ENCODE measurements around the gene CCL14. TPM values are rescaled to one million over a fixed set of nuclear protein-coding genes. Genes with fewer than 3 reads are reported as not detected.
A peak's percentile ranks its signal among the peaks of the same experiment; 100 is the strongest.
"Not testable (repeated sequence)": the region's sequence is repeated elsewhere in the genome, so short reads cannot be mapped to it uniquely, and the experiment has no call there.

CCL14 gene
- total and polyA plus RNA-seq, 7 experiments from 2014 or later, result not detected

GRCh38 chr17:35948092-35948491 lies 38.4 kb downstream of the CCL14 start:
- peaks cover 0 to 2% (median 0%) of the 10 kb centered on the region in 7 donors for H3K4me1 Mint-ChIP-seq
- ATAC-seq (no peak), DNase-seq (no peak)
- H3K9me3 Mint-ChIP-seq, result no peaks in the 10 kb centered on the region
- H3K4me1 ChIP-seq (ENCODE audit: control insufficient read depth in 2 of 2, insufficient read depth in 2 of 2, low read length in 2 of 2), result no peaks in the 10 kb centered on the region
- no peak overlapping the region for H3K27ac ChIP-seq (ENCODE audit: low read depth, low read length)
- no peaks in the 10 kb centered on the region for H3K27me3 ChIP-seq (ENCODE audit: control insufficient read depth in 2 of 2, insufficient read depth in 2 of 2, low read length in 2 of 2)
- ChIA-PET POLR2A (no interaction called here), CTCF (no interaction called here)
- H3K4me3 ChIP-seq (ENCODE audit: low read length), result no peak overlapping the region
- no peak overlapping the region for H3K4me3 Mint-ChIP-seq
- no peaks in the 10 kb centered on the region for H3K36me3 Mint-ChIP-seq
- H3K36me3 ChIP-seq (ENCODE audit: control insufficient read depth in 2 of 3, insufficient read depth in 3 of 3, low read length in 3 of 3), result no peaks in the 10 kb centered on the region
- intact Hi-C loops (cut with micrococcal nuclease), result no loop called here
- no peak overlapping the region for H3K27ac Mint-ChIP-seq
- H3K9me3 ChIP-seq (ENCODE audit: control insufficient read depth in 2 of 3, low read length in 3 of 3), result no peaks in the 10 kb centered on the region
- H3K27me3 Mint-ChIP-seq, result peaks cover 0 to 19% (median 4%) of the 10 kb centered on the region in 5 donors

GRCh38 chr17:35947156-35947585 lies 39.4 kb downstream of the CCL14 start:
- no peaks in the 10 kb centered on the region for H3K27me3 ChIP-seq (ENCODE audit: control insufficient read depth in 2 of 2, insufficient read depth in 2 of 2, low read length in 2 of 2)
- H3K36me3 Mint-ChIP-seq, result no peaks in the 10 kb centered on the region
- DNase-seq (peak in 7 of 9 donors; percentile 8 to 43 (median 18)), ATAC-seq (peak; percentile 86)
- peaks cover 0 to 13% (median 6%) of the 10 kb centered on the region in 5 donors for H3K27me3 Mint-ChIP-seq
- no peaks in the 10 kb centered on the region for H3K9me3 Mint-ChIP-seq
- no peak overlapping the region for H3K4me3 ChIP-seq (ENCODE audit: low read length)
- CTCF ChIA-PET, result no interaction called here
- no peak overlapping the region for H3K27ac ChIP-seq (ENCODE audit: low read depth, low read length)
- intact Hi-C loops (cut with micrococcal nuclease), result loop anchor here in 1 of 2 donors (2.0 kb wide), 1 partner anchor 98 kb away; no protein-coding TSS in a partner anchor
- no peaks in the 10 kb centered on the region for H3K9me3 ChIP-seq (ENCODE audit: control insufficient read depth in 2 of 3, low read length in 3 of 3)
- H3K4me1 ChIP-seq (ENCODE audit: control insufficient read depth in 2 of 2, insufficient read depth in 2 of 2, low read length in 2 of 2), result no peaks in the 10 kb centered on the region
- POLR2A ChIA-PET, result no interaction called here
- peaks cover 0 to 2% (median 0%) of the 10 kb centered on the region in 7 donors for H3K4me1 Mint-ChIP-seq
- H3K4me3 Mint-ChIP-seq, result no peak overlapping the region
- no peak overlapping the region for H3K27ac Mint-ChIP-seq
- H3K36me3 ChIP-seq (ENCODE audit: control insufficient read depth in 2 of 3, insufficient read depth in 3 of 3, low read length in 3 of 3), result no peaks in the 10 kb centered on the region

GRCh38 chr17:35944151-35944550 lies 42.4 kb downstream of the CCL14 start:
- no peaks in the 10 kb centered on the region for H3K9me3 Mint-ChIP-seq
- H3K4me1 ChIP-seq (ENCODE audit: control insufficient read depth in 2 of 2, insufficient read depth in 2 of 2, low read length in 2 of 2), result no peaks in the 10 kb centered on the region
- DNase-seq, result no peak
- no peaks in the 10 kb centered on the region for H3K9me3 ChIP-seq (ENCODE audit: control insufficient read depth in 2 of 3, low read length in 3 of 3)
- intact Hi-C loops (cut with micrococcal nuclease), result no loop called here
- H3K27ac ChIP-seq (ENCODE audit: low read depth, low read length), result no peak overlapping the region
- CTCF ChIA-PET, result no interaction called here
- POLR2A ChIA-PET, result no interaction called here
- no peaks in the 10 kb centered on the region for H3K36me3 ChIP-seq (ENCODE audit: control insufficient read depth in 2 of 3, insufficient read depth in 3 of 3, low read length in 3 of 3)
- no peak overlapping the region for H3K4me3 Mint-ChIP-seq
- H3K4me1 Mint-ChIP-seq, result peaks cover 0 to 2% (median 0%) of the 10 kb centered on the region in 7 donors
- no peaks in the 10 kb centered on the region for H3K27me3 ChIP-seq (ENCODE audit: control insufficient read depth in 2 of 2, insufficient read depth in 2 of 2, low read length in 2 of 2)
- peaks cover 0 to 21% (median 6%) of the 10 kb centered on the region in 5 donors for H3K27me3 Mint-ChIP-seq
- peak overlapping the region in 1 of 9 donors; percentile 71 for H3K27ac Mint-ChIP-seq
- no peaks in the 10 kb centered on the region for H3K36me3 Mint-ChIP-seq
- ATAC-seq, result no peak
- H3K4me3 ChIP-seq (ENCODE audit: low read length), result no peak overlapping the region

- intact Hi-C loops (cut with micrococcal nuclease), result no loop called here
- Histone ChIP-seq H3K9me3 (ENCODE audit: control insufficient read depth in 2 of 3, low read length in 3 of 3) (no peaks in the 10 kb centered on the region), H3K4me3 (ENCODE audit: low read length) (no peak within 1 kb of the TSS), H3K36me3 (ENCODE audit: control insufficient read depth in 2 of 3, insufficient read depth in 3 of 3, low read length in 3 of 3) (no peaks in the 10 kb centered on the region), H3K27me3 (ENCODE audit: control insufficient read depth in 2 of 2, insufficient read depth in 2 of 2, low read length in 2 of 2) (no peaks in the 10 kb centered on the region), H3K27ac (ENCODE audit: low read depth, low read length) (no peak within 1 kb of the TSS), H3K4me1 (ENCODE audit: control insufficient read depth in 2 of 2, insufficient read depth in 2 of 2, low read length in 2 of 2) (no peaks in the 10 kb centered on the region)
- POLR2A ChIA-PET, result no interaction called here
- peak within 1 kb of the TSS in 1 of 9 donors; percentile 71 for H3K27ac Mint-ChIP-seq
- H3K4me1 Mint-ChIP-seq, result peaks cover 0 to 2% (median 0%) of the 10 kb centered on the region in 7 donors
- no peak within 1 kb of the TSS for H3K4me3 Mint-ChIP-seq
- ATAC-seq (no peak), DNase-seq (no peak)
- H3K9me3 Mint-ChIP-seq, result no peaks in the 10 kb centered on the region
- peaks cover 0 to 21% (median 6%) of the 10 kb centered on the region in 5 donors for H3K27me3 Mint-ChIP-seq
- no peaks in the 10 kb centered on the region for H3K36me3 Mint-ChIP-seq
- CTCF ChIA-PET, result no interaction called here
Observed at GRCh38 chr17:35943537-35943936, 43.0 kb downstream of the CCL14 start, which contains the start of gene LYZL6. Gene LYZL6 (minus strand): TSS chr17:35943713. CDS start chr17:35939356, 4,357 bp downstream.

GRCh38 chr17:35942588-35943186 lies 43.8 kb downstream of the CCL14 start:
- no peak overlapping the region for H3K27ac ChIP-seq (ENCODE audit: low read depth, low read length)
- Mint-ChIP-seq H3K27me3 (peaks cover 0 to 21% (median 6%) of the 10 kb centered on the region in 5 donors), H3K36me3 (no peaks in the 10 kb centered on the region), H3K4me3 (no peak overlapping the region), H3K4me1 (peaks cover 0 to 2% (median 0%) of the 10 kb centered on the region in 7 donors), H3K9me3 (no peaks in the 10 kb centered on the region), H3K27ac (no peak overlapping the region)
- H3K27me3 ChIP-seq (ENCODE audit: control insufficient read depth in 2 of 2, insufficient read depth in 2 of 2, low read length in 2 of 2), result no peaks in the 10 kb centered on the region
- DNase-seq, result no peak
- H3K9me3 ChIP-seq (ENCODE audit: control insufficient read depth in 2 of 3, low read length in 3 of 3), result no peaks in the 10 kb centered on the region
- ATAC-seq, result no peak
- POLR2A ChIA-PET, result no interaction called here
- no peaks in the 10 kb centered on the region for H3K36me3 ChIP-seq (ENCODE audit: control insufficient read depth in 2 of 3, insufficient read depth in 3 of 3, low read length in 3 of 3)
- no peak overlapping the region for H3K4me3 ChIP-seq (ENCODE audit: low read length)
- CTCF ChIA-PET, result no interaction called here
- intact Hi-C loops (cut with micrococcal nuclease), result no loop called here
- H3K4me1 ChIP-seq (ENCODE audit: control insufficient read depth in 2 of 2, insufficient read depth in 2 of 2, low read length in 2 of 2), result no peaks in the 10 kb centered on the region

- CTCF ChIA-PET; intact Hi-C loops (cut with micrococcal nuclease); H3K27ac Mint-ChIP-seq; H3K4me1 ChIP-seq (ENCODE audit: control insufficient read depth in 2 of 2, insufficient read depth in 2 of 2, low read length in 2 of 2); ATAC-seq; H3K9me3 ChIP-seq (ENCODE audit: control insufficient read depth in 2 of 3, low read length in 3 of 3); H3K27me3 ChIP-seq (ENCODE audit: control insufficient read depth in 2 of 2, insufficient read depth in 2 of 2, low read length in 2 of 2); DNase-seq; H3K36me3 Mint-ChIP-seq; H3K4me3 Mint-ChIP-seq; H3K27ac ChIP-seq (ENCODE audit: low read depth, low read length); H3K4me3 ChIP-seq (ENCODE audit: low read length); H3K4me1 Mint-ChIP-seq; H3K9me3 Mint-ChIP-seq; POLR2A ChIA-PET; H3K36me3 ChIP-seq (ENCODE audit: control insufficient read depth in 2 of 3, insufficient read depth in 3 of 3, low read length in 3 of 3): not testable (repeated sequence)
- H3K27me3 Mint-ChIP-seq, result peaks cover 0 to 18% (median 5%) of the 10 kb centered on the region in 5 donors
Observed at GRCh38 chr17:35938492-35938891, 48.0 kb downstream of the CCL14 start.

GRCh38 chr17:35936063-35936462 lies 50.5 kb downstream of the CCL14 start:
- Mint-ChIP-seq H3K36me3 (no peaks in the 10 kb centered on the region), H3K4me3 (no peak overlapping the region), H3K27ac (no peak overlapping the region), H3K9me3 (no peaks in the 10 kb centered on the region), H3K4me1 (peaks cover 0 to 5% (median 0%) of the 10 kb centered on the region in 7 donors), H3K27me3 (peaks cover 0 to 10% (median 0%) of the 10 kb centered on the region in 5 donors)
- DNase-seq, result no peak
- no peaks in the 10 kb centered on the region for H3K4me1 ChIP-seq (ENCODE audit: control insufficient read depth in 2 of 2, insufficient read depth in 2 of 2, low read length in 2 of 2)
- H3K9me3 ChIP-seq (ENCODE audit: control insufficient read depth in 2 of 3, low read length in 3 of 3), result no peaks in the 10 kb centered on the region
- H3K27ac ChIP-seq (ENCODE audit: low read depth, low read length), result no peak overlapping the region
- H3K4me3 ChIP-seq (ENCODE audit: low read length), result no peak overlapping the region
- no peaks in the 10 kb centered on the region for H3K27me3 ChIP-seq (ENCODE audit: control insufficient read depth in 2 of 2, insufficient read depth in 2 of 2, low read length in 2 of 2)
- no peak for ATAC-seq
- intact Hi-C loops (cut with micrococcal nuclease), result no loop called here
- CTCF ChIA-PET, result no interaction called here
- no peaks in the 10 kb centered on the region for H3K36me3 ChIP-seq (ENCODE audit: control insufficient read depth in 2 of 3, insufficient read depth in 3 of 3, low read length in 3 of 3)
- POLR2A ChIA-PET, result no interaction called here
